Measurements from ENCODE around the gene GRIK1.

The GRIK1 gene

GRCh38 chr21:29826386-29826785 is 113.4 kb downstream of the GRIK1 start:
- no peak for DNase-seq

DNA sequence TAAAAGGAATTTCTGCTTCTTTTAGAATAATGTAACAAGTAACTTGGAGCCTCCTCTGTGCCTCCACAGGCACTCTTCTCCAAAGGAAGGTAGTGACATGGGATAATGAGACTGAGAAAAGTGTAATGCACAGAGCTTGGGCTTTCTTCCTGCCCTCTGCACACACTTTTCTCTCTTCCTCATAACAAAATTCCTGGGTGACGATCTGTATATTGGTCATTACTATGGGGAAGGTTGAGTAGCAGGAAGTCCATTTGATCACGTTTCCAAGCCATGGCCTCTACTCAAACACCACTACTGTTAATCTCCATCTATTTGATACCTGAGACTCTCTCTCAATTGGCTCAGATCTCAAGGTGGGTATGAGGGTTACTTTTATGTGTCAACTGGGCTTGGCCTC is 113.9 kb downstream of the GRIK1 start:
- DNase-seq = no peak

GRCh38 chr21:29825345-29825744 is 114.5 kb downstream of the GRIK1 start:
- DNase-seq = no peak

DNA sequence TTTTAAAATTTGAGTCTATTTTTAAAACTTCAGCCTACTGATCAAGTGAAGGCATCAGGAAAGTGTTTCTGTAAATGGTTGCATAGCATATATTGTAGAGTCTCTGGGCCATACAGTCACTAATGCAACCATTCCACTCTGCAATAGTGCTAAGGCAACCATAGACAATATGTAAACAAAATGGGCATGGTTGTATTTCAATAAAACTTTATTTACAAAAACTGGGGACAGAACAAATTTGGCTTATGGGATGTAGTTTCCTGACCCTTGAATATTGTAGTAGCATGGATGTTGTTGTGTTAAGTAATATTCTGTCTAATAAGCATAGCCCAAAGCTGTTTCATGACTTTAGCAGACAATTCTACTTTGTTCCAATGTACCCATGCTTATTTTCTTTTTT is 117.7 kb downstream of the GRIK1 start:
- DNase-seq = no peak

DNA sequence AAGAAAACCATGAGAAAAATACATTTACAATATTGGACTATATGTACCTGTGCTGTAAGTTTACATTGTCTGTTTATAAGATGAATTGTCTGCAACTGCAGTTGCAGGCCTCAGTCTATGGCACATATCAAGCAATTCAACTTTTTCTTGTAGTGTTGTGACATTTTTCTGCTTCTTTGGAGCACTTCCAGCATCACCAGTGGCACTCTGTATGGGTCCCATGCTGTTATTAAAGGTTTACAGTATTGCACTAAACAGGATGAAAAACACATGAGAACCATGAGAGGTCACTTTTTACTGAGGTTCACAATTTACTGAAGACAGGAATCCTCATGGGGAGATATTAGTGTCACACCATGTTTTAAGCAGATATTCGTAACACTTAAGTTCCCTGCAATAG is 118.6 kb downstream of the GRIK1 start:
- no peak for DNase-seq

DNA sequence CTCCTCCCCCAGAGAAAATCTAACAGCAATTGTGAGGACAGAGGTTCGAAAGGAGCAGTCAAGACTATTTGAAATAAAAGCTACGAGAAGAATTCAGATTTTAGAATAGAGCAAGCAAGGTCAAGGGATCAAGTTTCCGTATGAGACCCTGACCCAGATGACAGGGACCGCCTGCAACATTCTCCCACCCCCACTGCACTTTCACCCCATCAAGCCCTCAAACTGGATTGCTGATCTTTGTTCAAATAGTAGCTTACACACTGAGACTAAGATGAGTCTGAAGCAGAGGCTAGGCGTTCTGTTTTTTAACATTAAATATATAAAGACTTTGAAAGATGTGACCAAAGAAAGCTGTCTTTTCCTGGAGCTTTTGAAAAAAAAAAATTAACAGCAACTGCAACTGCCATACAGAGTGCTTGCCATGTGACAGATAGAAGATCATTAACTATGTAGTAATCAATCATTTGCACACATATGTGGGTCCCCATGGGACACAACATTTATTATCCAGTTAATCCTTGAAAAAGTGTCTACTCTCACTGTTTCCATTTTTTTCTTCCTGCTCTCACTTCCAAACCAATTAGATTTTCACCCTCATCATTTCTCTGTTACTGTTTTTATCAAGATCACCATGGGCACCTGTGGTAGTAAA is 120.0 kb downstream of the GRIK1 start:
- no peak for DNase-seq

GRCh38 chr21:29818383-29818921 is 121.3 kb downstream of the GRIK1 start:
- DNase-seq = no peak

DNA sequence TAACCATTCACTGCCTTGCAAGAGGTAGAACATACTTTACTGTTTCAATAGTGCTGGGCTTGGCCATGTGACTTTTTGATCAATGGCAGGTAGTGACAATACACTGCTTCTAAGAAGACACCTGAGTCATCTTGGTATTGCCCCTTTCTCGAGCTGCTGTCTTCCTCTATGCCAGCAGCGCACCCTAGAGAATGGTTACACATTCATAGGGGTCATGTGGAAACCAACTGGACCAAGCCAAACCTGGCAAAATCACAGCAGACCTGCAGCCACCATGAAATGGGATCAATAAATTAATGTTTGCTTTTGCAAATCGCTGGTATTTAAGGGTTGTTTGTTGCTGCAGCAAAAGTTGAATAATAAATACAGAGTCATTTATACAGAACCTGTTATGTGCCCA is 122.3 kb downstream of the GRIK1 start:
- DNase-seq = no peak

GRCh38 chr21:29812947-29813346 is 126.8 kb downstream of the GRIK1 start:
- no peak for DNase-seq

GRCh38 chr21:29810871-29811270 is 128.9 kb downstream of the GRIK1 start:
- DNase-seq = no peak

GRCh38 chr21:29808153-29808552 is 131.6 kb downstream of the GRIK1 start:
- no peak for DNase-seq

- DNase-seq = no peak
Measured at GRCh38 chr21:29805105-29805504, 134.7 kb downstream of the GRIK1 start.

DNA sequence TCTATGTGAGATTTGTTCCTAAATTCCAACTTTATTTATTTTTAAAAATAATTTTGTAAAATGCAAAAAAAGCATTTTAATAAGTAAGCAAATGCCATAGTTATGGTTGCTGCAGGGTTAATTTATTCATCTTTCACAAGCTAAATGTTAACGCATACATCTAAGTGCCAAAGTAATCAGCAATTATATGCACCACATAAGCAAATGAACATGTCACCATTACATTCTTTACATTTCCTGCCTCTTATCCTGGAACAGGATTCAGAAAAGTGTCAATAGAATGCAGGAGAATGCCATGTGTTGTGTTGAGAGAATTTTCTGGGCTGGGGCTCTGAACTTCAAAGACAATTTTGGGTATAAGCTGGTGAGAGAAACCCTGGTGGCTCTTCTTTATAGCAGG is 136.6 kb downstream of the GRIK1 start:
- no peak for DNase-seq

DNA sequence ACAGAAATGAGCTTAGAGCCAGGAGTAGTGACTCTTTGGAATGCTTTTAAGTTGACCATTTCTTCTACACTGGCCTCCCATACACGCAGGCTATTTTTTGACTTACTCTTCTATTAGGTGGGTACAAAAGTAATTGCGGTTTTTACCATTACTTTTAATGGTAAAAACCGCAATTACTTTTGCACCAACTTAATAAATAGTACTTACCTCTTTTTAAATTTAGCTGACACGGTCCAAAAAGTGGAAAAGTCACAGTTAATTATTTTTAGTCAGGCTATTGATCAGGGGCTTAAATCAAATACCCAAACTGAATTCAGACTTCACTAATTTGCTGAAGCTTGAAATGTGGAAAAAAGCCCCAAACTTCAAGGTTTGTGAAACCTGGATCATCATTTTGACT is 138.7 kb downstream of the GRIK1 start:
- DNase-seq = no peak

- no peak for DNase-seq
Measured at GRCh38 chr21:29800056-29800455, 139.7 kb downstream of the GRIK1 start.

DNA sequence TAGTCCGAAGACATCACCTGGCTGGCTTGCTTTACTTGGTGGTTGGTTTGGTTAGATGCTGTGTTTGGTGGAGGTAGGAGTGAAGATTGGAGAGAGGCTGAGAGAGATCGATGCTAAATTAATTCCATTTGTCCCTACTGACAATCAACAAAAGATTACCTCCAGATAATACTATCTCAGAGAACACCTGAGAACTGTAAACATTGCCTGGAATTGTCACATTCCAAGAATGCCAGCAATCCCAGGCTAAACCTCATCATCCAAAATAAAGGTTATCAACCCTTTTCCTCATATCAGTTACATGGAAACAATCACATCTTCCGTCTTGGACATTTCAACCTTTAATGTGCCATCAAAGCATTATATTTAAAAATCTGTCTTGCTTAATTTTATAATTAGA is 141.0 kb downstream of the GRIK1 start:
- DNase-seq = no peak

GRCh38 chr21:29797155-29797554 is 142.6 kb downstream of the GRIK1 start:
- no peak for DNase-seq

DNA sequence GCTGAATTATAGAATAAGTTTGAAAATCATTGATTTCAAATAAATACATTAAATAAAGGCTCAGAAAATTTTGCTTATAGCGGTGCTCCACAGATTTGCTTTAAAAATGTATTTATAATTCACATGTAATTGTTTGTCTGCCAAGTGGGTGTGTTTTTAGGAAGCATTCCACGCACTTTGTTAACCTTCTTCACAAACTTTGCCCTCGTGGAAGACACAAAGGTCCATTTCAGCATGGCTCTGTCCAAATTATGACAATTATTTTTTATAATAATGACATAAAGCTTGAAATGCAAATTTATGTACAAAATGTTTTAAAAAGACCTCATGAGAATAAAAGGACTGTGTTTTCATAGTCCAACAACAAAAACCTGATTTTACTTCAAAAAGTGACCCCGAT is 146.1 kb downstream of the GRIK1 start:
- no peak for DNase-seq

GRCh38 chr21:29789393-29789792 is 150.4 kb downstream of the GRIK1 start:
- DNase-seq = no peak

GRCh38 chr21:29788752-29789151 is 151.0 kb downstream of the GRIK1 start:
- no peak for DNase-seq

- no peak for DNase-seq
Measured at GRCh38 chr21:29787361-29787909, 152.4 kb downstream of the GRIK1 start.

GRCh38 chr21:29786496-29787360 is 153.1 kb downstream of the GRIK1 start:
- DNase-seq = no peak

DNA sequence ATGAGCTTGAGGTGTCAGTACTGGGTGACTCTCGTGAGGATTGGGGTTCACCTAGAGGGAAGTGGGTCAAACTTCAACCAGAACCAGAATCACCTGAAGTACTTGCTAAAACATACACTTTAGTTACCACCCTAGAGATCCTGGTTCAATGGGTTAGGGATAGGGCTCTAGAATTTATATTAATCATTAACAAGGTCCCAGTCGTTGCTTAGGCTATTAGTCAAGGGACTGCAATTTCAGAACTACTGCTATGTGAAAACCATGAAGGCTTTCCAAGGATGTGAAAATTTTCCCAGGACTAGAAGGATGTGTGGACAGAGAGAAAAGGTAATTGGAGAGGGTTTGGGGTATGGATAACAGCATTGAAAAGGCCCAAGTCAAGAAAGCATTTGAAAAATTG is 162.6 kb downstream of the GRIK1 start:
- DNase-seq = no peak

DNA sequence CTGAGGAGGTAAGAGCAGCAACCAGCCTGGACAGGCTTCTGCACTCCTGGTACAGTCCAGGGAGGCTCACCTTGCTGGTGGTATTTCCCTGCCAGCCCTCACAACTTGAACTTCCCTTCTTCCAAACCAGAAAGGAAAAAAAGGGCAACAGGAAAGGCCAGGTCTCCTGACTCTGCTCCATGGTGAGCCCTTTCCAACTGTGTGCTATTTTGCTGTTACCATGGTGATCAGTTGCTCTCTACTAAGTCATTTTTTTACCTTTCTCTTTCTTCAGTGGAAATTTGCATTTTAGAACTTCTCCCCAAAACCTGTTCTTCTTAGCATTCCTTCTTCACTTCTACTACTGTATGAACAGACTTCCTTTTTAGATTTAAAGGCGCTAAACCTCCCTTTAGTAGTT is 164.3 kb downstream of the GRIK1 start:
- no peak for DNase-seq

Data from CD4-positive, alpha-beta T cell treated with Interleukin-1 beta for 1 hour (primary cell).